HEK293 (cell line): ENCODE measurements around the gene CA11.

Experiments
- CTCF ChIP-seq: fragments of 450-650 bp; formaldehyde crosslinking; IDR thresholded peaks from 2 replicates; pipeline ENCODE4 v1.5.1; 2016; ENCODE audit warnings: missing biosample characterization, missing genetic modification characterization
- ELK4 ChIP-seq: IDR thresholded peaks from 2 replicates; pipeline ENCODE4 v1.6.1; 2011; ENCODE audit warnings: mild to moderate bottlenecking, low read depth, low read length, borderline replicate concordance
- GLI4 ChIP-seq: fragments of 450-650 bp; formaldehyde crosslinking; IDR thresholded peaks from 2 replicates; pipeline ENCODE4 v1.5.1; 2016; ENCODE audit warnings: missing biosample characterization, missing genetic modification characterization
- HOXA7 ChIP-seq: sonication (generic); formaldehyde crosslinking; IDR thresholded peaks from 2 replicates; pipeline ENCODE4 v1.8.1; 2022; ENCODE audit warnings: missing genetic modification reagents, borderline replicate concordance
- SETDB1 ChIP-seq: IDR thresholded peaks from one replicate; pipeline ENCODE4 v1.6.1; 2017; ENCODE audit warnings: mild to moderate bottlenecking, low read length, moderate library complexity, mixed read lengths; ENCODE audit not compliant: insufficient read length
- ZBTB49 ChIP-seq: fragments of 450-650 bp; formaldehyde crosslinking; IDR thresholded peaks from 2 replicates; pipeline ENCODE4 v1.5.1; 2016; ENCODE audit warnings: missing biosample characterization, missing genetic modification characterization, low read depth
- ZNF133 ChIP-seq: fragments of 450-650 bp; formaldehyde crosslinking; IDR thresholded peaks from 2 replicates; pipeline ENCODE4 v1.5.1; 2016; ENCODE audit warnings: missing biosample characterization, missing genetic modification characterization
- ZNF140 ChIP-seq: fragments of 450-650 bp; formaldehyde crosslinking; IDR thresholded peaks from 2 replicates; pipeline ENCODE4 v1.5.1; 2016; ENCODE audit warnings: missing biosample characterization, missing genetic modification characterization
- ZNF19 ChIP-seq: fragments of 450-650 bp; formaldehyde crosslinking; IDR thresholded peaks from 2 replicates; pipeline ENCODE4; 2016; ENCODE audit warnings: missing biosample characterization, missing genetic modification characterization, low read depth

- no peak for TF ChIP-seq ZNF140 (tag by site-specific recombination)
- no peak for TF ChIP-seq CTCF (tag by site-specific recombination)
- no peak for TF ChIP-seq ELK4
- TF ChIP-seq ZBTB49 (tag by site-specific recombination), result no peak
- TF ChIP-seq ZNF133 (tag by site-specific recombination), result no peak
- no peak for TF ChIP-seq ZNF19 (tag by site-specific recombination)
- no peak for TF ChIP-seq GLI4 (tag by site-specific recombination)
- no peak for TF ChIP-seq HOXA7 (CRISPR knock-in tag)
- no peak for TF ChIP-seq SETDB1
These were observed 8.5 kb downstream of the CA11 start for GRCh38 chr19:48637449-48637947.
